Stimulated activated naive CD8-positive, alpha-beta T cell treated with anti-CD3 and anti-CD28 coated beads, Interleukin-15, Interleukin-2, amounts not matched to agents 100 ng/mL and 50 ng/mL, for 24 hours (primary cell): Measurements from ENCODE around the gene ZNF407.

ENCODE experiments used
- H3K27ac Mint-ChIP-seq: one replicate; pipeline ENCODE4 v1.8.0; 2021; ENCODE audit warnings: mild to moderate bottlenecking, mixed read lengths
- H3K27me3 Mint-ChIP-seq: one replicate; pipeline ENCODE4 v1.8.0; 2021; ENCODE audit warnings: mixed read lengths
- H3K36me3 Mint-ChIP-seq: one replicate; pipeline ENCODE4 v1.8.0; 2021; ENCODE audit warnings: low read depth, mixed read lengths
- H3K4me1 Mint-ChIP-seq: one replicate; pipeline ENCODE4 v1.8.0; 2021; ENCODE audit warnings: low read depth, mixed read lengths
- H3K4me3 Mint-ChIP-seq: one replicate; pipeline ENCODE4 v1.8.0; 2021; ENCODE audit warnings: mild to moderate bottlenecking, mixed read lengths
- H3K9me3 Mint-ChIP-seq: one replicate; pipeline ENCODE4 v1.8.0; 2021; ENCODE audit warnings: mixed read lengths

The ZNF407 gene

DNA sequence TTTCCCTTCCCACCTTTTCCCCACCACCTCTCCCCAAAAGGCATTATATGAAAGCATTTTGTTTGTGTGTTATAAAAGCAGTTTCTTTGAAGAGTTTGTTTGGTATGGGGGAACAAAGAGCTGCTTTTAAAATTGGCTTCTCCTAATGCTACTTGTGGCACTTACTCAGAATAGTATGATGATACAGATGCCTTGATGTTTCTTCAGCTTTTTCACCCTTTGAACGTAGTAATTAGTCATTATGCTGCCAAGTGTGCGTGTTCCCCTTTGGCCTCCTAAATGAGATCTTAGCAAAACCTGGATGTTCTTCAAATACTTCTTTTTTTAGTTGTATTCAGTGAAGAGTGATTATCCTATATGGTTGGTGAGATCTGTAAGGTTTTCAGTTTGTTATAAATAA lies 427.9 kb downstream of the ZNF407 start:
- Mint-ChIP-seq H3K4me3 (no peak overlapping the region), H3K36me3 (peaks cover 21% of the 10 kb centered on the region), H3K27ac (no peak overlapping the region), H3K27me3 (no peaks in the 10 kb centered on the region), H3K9me3 (peaks cover 10% of the 10 kb centered on the region), H3K4me1 (peaks cover 16% of the 10 kb centered on the region)

DNA sequence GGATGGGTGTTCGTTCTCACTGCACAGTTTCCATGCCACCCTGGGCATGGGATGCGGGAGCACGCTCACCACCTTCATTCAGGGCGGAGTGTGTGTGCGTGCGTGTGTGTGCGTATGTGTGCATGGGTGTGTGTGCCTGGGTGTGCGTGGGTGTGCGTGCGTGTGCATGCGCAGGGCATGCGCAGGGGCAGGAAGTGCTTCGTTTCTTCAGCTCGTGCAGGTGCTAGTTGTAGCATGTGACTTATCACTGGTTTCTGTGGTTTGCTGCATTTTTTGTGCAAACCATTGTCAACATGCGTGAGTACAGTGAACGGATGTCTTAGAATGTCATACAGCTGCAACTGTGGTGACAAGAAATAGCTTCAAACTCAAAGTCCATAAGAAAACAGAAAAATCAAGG lies 431.8 kb downstream of the ZNF407 start:
- no peak overlapping the region for H3K27ac Mint-ChIP-seq
- no peaks in the 10 kb centered on the region for H3K27me3 Mint-ChIP-seq
- H3K4me1 Mint-ChIP-seq = peaks cover 11% of the 10 kb centered on the region

DNA sequence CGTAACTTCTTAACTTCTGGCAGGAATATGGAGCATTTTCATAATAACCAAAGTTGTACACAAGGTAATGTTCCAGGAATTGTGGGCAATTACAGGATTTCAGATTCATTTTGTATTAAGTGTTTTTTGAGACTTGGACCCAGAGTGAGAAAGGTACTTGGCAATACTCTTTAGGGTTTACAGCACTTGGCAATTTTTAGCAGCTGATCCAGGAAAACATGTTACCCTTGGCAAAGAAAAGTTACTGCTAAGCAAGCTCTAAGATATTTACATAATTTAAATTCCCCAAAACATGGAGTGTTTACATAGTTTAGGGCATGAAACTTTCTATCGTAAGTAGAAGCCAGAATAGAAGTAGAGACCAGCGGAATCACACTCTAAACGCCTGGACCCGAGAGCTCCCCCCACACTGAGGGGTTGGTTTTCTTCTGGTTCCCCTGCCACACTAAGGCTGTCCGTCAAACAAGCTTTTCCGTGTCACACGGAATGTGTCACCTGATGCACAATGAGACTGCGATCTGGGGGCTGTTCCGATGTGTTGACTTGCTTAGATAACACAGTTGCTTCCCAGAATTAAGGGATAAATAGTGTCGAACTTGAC lies 434.1 kb downstream of the ZNF407 start:
- H3K4me1 Mint-ChIP-seq = peaks cover 11% of the 10 kb centered on the region
- H3K4me3 Mint-ChIP-seq = no peak overlapping the region
- peaks cover 18% of the 10 kb centered on the region for H3K36me3 Mint-ChIP-seq
- H3K27ac Mint-ChIP-seq = no peak overlapping the region
- H3K9me3 Mint-ChIP-seq = peaks cover 10% of the 10 kb centered on the region
- no peaks in the 10 kb centered on the region for H3K27me3 Mint-ChIP-seq

More for the DNA sequence above, 431.8 kb downstream of the ZNF407 start:
- Mint-ChIP-seq H3K9me3 (peaks cover 10% of the 10 kb centered on the region), H3K4me3 (no peak overlapping the region), H3K36me3 (peaks cover 21% of the 10 kb centered on the region)

DNA sequence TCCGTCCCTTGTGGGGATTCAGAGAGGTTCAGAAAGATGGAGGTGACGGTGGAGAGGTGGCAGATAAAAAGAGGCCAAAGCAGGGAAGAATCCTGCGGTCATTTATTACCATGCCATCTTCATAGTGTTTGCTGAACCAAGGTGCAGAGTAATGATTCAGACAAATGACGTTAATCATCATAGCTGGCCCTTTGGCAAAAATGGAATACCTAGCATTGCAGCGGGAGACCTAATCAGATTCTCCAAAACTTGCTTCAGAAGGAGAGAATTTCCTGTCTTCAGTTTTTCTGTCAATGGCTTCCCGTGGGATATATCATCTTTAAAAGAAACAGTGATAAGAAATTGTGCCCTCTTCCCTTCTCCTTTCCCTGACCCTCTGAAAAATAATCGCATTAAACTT lies 435.8 kb downstream of the ZNF407 start:
- Mint-ChIP-seq H3K4me1 (peaks cover 11% of the 10 kb centered on the region), H3K27me3 (no peaks in the 10 kb centered on the region), H3K4me3 (no peak overlapping the region), H3K27ac (no peak overlapping the region), H3K36me3 (peaks cover 14% of the 10 kb centered on the region), H3K9me3 (peaks cover 10% of the 10 kb centered on the region)

DNA sequence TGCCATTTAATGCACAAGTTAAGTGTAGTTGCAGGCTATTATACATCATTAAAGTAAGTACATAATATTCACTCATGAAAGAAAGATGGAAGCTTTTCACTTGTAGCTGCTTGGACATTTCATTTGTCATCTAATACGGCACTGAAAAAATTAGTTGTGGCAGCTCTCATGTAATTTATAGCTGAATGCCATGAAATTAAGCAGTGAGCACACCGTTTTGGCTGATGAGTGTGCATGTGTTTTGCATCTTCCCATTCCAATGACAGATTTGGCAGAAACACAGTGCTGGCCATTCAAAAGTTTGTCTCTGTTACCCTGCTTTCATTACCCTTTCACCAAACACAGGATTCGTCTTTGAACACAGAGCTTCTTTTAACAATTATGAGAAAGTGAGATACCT lies 437.3 kb downstream of the ZNF407 start:
- Mint-ChIP-seq H3K4me1 (peaks cover 2% of the 10 kb centered on the region), H3K9me3 (no peaks in the 10 kb centered on the region), H3K27me3 (no peaks in the 10 kb centered on the region), H3K36me3 (peaks cover 3% of the 10 kb centered on the region), H3K4me3 (no peak overlapping the region), H3K27ac (no peak overlapping the region)

DNA sequence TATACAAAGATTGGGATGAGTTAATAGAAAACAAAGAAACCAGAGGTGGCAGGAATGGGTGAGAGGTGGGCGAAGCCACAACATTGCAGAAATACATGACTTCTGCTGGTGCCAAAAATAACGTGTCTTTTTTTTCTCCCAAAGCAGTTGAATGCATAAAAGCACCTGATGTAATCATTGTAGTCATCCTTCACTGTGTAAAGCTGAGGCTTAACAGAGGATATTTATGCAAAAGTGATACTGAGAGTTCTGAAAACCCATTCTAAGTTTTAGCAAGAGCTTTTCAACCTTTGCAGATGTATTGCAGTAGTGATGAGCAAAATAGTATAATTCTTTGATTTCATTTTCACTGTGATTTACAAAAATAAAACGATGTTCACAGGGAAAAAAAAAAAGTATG lies 438.3 kb downstream of the ZNF407 start:
- peak overlapping the region; percentile 51 for H3K27ac Mint-ChIP-seq
- no peaks in the 10 kb centered on the region for H3K4me1 Mint-ChIP-seq
- H3K27me3 Mint-ChIP-seq = no peaks in the 10 kb centered on the region
- H3K36me3 Mint-ChIP-seq = peaks cover 3% of the 10 kb centered on the region
- no peak overlapping the region for H3K4me3 Mint-ChIP-seq
- no peaks in the 10 kb centered on the region for H3K9me3 Mint-ChIP-seq

DNA sequence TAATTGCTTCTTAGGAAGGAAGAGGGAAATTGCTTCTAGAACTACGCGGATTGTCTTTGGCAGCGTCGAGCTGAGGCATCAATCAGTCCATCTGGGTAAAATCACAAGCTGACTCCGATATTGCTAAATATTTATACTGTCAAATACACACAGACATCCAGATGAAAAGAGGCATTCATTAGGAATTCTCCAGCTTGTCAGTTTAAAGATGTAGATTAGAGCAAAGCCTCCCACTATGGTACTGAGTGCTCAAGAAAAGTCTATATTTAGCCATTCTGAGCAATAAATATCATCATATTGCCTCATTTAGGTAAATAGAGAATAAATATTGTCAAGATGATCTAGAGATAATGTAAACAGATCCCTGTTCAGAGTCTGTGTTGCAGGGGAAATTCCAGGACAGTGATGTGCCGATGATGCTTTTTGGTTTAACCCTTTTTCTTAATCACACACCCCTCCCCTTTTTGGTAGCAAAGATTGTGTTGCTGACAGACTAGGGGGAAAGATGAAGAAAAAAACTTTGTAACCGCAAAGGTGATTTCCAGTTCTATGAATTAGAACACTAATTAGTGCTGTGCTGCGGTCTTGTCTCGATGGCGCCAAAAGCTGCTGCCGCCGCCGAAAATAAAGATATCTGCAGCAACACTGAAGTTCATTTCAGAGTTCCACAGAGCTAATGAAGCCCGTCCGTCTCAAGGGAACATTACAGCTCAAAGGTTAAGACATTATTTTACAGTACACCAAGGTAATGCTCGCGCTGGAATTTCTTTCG lies 439.4 kb downstream of the ZNF407 start:
- Mint-ChIP-seq H3K9me3 (no peaks in the 10 kb centered on the region), H3K4me1 (no peaks in the 10 kb centered on the region), H3K4me3 (no peak overlapping the region), H3K36me3 (peaks cover 3% of the 10 kb centered on the region), H3K27me3 (no peaks in the 10 kb centered on the region), H3K27ac (no peak overlapping the region)

DNA sequence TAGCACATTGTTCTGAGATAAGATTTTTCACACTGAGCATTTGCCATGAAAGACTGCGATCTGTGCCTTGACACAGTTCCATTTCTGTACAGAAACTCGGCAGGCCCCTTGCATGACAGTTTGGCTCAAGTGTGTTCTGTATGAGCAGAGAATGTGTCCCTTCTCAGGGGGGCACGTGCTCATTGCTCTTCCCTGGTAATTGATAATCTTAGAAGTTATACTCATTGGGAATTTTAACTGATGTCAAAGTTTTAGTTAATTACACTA lies 440.0 kb downstream of the ZNF407 start:
- Mint-ChIP-seq H3K36me3 (peaks cover 3% of the 10 kb centered on the region), H3K4me1 (no peaks in the 10 kb centered on the region)

DNA sequence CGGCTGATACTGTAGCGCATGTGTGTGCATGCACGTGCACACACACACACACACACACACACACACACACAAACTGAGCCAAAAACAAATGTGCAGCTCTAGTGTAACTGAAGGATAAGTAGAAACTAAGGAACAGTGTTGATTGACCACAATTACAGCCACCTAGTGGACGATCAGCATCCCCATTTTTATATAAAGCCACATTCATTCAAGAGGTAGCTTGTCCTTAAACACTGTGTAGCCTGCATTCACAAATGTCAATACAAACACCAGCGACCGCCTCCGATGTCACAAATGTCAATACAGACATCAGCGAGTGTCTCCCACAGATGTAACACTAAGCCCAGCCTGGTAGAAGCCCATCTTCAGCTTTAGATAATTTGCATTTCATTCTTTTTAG lies 443.9 kb downstream of the ZNF407 start:
- H3K27ac Mint-ChIP-seq = no peak overlapping the region
- no peaks in the 10 kb centered on the region for H3K9me3 Mint-ChIP-seq
- no peak overlapping the region for H3K4me3 Mint-ChIP-seq
- H3K36me3 Mint-ChIP-seq = no peaks in the 10 kb centered on the region
- no peaks in the 10 kb centered on the region for H3K27me3 Mint-ChIP-seq
- H3K4me1 Mint-ChIP-seq = no peaks in the 10 kb centered on the region

More for the DNA sequence above, 440.0 kb downstream of the ZNF407 start:
- Mint-ChIP-seq H3K9me3 (no peaks in the 10 kb centered on the region), H3K27ac (no peak overlapping the region), H3K27me3 (no peaks in the 10 kb centered on the region), H3K4me3 (no peak overlapping the region)

DNA sequence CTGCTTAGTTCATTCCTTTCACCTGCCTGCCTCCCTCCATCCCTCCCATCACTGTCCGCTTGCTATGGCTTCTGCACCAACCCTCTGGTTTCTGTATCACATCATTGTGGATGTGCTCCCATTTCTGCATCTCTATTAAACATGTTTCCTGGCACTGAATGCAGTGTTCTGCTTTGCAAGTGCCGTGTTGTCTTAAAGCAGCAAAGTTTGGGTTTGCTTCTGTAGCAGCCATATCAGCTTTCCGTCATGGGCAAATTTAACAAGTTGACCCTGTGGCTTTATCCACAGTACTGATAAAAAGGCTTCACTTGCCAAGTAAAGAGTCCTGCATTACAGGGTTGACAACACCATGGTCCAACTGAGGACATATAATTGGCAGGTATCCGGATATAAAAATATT lies 445.8 kb downstream of the ZNF407 start:
- H3K36me3 Mint-ChIP-seq = no peaks in the 10 kb centered on the region
- no peaks in the 10 kb centered on the region for H3K9me3 Mint-ChIP-seq
- no peak overlapping the region for H3K27ac Mint-ChIP-seq
- no peaks in the 10 kb centered on the region for H3K4me1 Mint-ChIP-seq
- no peak overlapping the region for H3K4me3 Mint-ChIP-seq
- no peaks in the 10 kb centered on the region for H3K27me3 Mint-ChIP-seq

DNA sequence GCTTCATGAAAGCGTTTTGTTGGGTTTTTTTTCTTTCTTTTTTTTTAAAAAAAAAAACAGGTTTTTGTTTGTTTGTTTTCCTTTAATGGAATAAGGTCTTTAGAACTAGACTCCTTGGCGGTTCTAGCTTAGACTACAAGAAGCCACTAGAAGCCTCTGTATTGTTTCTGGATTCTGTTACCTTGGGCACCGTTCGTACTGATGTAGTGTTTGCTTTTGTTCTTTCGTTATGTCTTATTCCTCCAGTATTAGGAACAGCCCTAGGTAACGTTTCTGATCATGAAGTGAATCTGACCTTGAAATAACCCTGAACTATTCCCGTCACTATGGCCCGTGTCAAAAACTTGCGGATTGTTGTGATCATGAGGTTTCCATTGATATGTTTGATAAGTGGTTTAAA lies 446.6 kb downstream of the ZNF407 start:
- H3K9me3 Mint-ChIP-seq = no peaks in the 10 kb centered on the region
- no peak overlapping the region for H3K4me3 Mint-ChIP-seq
- no peaks in the 10 kb centered on the region for H3K27me3 Mint-ChIP-seq
- H3K4me1 Mint-ChIP-seq = no peaks in the 10 kb centered on the region
- no peaks in the 10 kb centered on the region for H3K36me3 Mint-ChIP-seq
- no peak overlapping the region for H3K27ac Mint-ChIP-seq

DNA sequence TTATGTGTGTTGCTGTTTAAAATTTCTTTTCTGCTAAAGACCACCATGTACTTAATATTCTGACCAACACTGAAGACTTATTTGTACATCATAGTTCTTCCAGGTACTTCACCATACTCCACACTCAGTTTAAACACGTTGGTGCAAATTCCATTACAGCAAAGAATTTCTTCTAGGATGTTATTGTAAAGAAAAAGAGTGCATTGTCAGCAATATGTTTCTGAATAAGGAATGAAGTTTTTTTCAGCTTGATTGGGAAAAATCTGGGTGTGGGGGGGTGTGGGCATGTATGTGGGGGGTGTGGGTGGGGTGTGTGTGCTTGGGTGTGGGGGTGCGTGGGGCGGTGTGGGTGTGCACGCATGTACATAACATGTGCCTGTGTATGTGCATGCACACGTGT lies 447.1 kb downstream of the ZNF407 start:
- no peak overlapping the region for H3K4me3 Mint-ChIP-seq
- no peaks in the 10 kb centered on the region for H3K9me3 Mint-ChIP-seq
- H3K4me1 Mint-ChIP-seq = no peaks in the 10 kb centered on the region
- H3K27ac Mint-ChIP-seq = no peak overlapping the region
- H3K36me3 Mint-ChIP-seq = no peaks in the 10 kb centered on the region
- no peaks in the 10 kb centered on the region for H3K27me3 Mint-ChIP-seq

DNA sequence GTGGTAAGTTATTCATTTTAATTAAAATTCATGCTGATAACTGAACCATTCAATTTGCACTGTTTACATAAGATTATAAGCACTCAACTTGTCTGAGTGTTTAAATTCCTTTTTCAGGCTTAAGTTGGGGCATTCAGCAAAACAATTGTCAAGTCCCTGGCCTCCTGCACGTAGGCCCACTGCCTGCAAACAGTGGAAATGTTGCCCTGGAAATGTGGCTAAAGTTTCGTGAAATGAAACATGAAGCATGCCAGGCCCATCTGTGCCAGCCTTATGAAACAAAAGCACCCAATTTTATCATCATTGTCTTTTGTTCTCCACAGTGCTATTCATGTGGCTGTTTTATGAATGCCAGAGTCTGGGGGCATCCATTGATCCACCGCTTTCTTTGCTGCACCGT lies 447.6 kb downstream of the ZNF407 start:
- H3K4me1 Mint-ChIP-seq = no peaks in the 10 kb centered on the region
- no peak overlapping the region for H3K4me3 Mint-ChIP-seq
- no peaks in the 10 kb centered on the region for H3K9me3 Mint-ChIP-seq
- no peak overlapping the region for H3K27ac Mint-ChIP-seq
- H3K27me3 Mint-ChIP-seq = no peaks in the 10 kb centered on the region
- no peaks in the 10 kb centered on the region for H3K36me3 Mint-ChIP-seq

DNA sequence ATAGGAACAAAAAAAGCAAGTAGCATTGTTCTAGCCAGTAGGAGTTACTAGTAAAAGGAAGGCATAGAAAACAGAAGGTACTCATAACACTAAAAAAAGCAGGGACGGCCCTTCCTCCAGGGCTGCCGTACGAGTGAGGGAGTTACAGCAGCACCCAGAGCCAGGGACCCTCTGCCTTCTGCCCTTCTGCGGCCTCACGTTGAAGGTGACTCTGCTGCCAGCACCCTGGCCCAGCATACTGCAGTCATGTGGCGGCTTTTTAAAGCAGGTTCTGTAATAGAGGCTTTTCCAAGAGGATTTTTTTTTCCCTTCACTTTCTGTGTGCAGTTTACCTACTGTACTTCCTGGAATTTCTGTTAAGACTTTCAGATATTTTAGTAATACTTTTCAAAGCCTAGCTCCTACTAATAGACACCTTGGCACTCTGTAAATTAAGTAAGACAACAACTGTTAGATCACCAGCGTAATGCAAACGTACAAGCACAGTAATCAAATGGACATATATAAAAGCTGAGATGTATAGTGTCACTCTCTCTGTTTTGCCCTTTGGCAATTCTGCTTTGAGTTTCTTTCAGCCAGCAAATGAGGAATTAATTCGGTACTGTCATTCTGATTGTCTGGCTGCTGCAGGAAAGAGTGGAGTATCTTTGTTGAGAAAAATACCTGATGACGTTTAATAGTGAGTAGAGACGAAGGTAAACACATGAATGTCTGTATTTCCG lies 449.7 kb downstream of the ZNF407 start:
- no peak overlapping the region for H3K4me3 Mint-ChIP-seq
- H3K27me3 Mint-ChIP-seq = no peaks in the 10 kb centered on the region
- no peak overlapping the region for H3K27ac Mint-ChIP-seq
- H3K36me3 Mint-ChIP-seq = no peaks in the 10 kb centered on the region
- H3K4me1 Mint-ChIP-seq = no peaks in the 10 kb centered on the region
- H3K9me3 Mint-ChIP-seq = no peaks in the 10 kb centered on the region

DNA sequence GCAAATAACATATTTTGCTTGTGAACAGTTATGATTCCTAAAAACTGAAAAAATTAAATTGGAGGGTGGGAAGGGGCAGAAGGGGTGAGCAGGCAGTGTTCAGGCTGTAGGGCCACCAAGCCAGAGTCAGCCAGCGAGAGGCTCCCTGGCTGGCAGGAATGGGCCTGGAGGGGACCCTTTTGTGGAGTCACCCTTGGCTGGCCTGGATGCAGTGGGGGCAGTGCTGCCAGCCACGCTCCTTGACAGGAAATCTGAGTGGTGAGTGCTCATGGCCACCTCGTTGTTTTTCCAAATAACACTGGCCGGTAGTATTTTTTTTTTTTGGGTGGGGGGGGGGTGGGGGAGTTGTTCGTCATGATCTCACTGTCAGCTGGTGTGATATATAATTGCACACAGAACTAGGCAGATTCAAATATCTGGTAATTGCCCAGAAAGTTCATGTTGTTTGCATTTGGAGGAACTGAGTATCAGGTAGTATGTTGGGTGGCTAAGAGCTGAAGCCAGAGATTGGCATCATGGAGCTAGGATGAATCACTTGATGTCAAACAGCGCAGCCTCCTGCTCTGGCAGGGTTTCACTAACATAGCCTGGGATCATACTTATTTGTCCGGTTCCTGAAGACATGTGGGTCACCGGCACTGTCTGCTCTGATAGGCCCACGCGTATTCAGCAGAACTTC lies 451.2 kb downstream of the ZNF407 start:
- no peaks in the 10 kb centered on the region for H3K36me3 Mint-ChIP-seq
- no peak overlapping the region for H3K4me3 Mint-ChIP-seq
- no peaks in the 10 kb centered on the region for H3K9me3 Mint-ChIP-seq
- no peaks in the 10 kb centered on the region for H3K4me1 Mint-ChIP-seq
- H3K27me3 Mint-ChIP-seq = no peaks in the 10 kb centered on the region
- no peak overlapping the region for H3K27ac Mint-ChIP-seq
